WTC11 (cell line): ENCODE data around the gene ZNF579.

Experiments used
- CREM ChIP-seq: sonication (generic); formaldehyde crosslinking; IDR thresholded peaks from 2 replicates; pipeline ENCODE4 v1.8.1; 2022; ENCODE audit warnings: mild to moderate bottlenecking, missing genetic modification reagents, moderate library complexity
- MXD4 ChIP-seq: fragments of 250-450 bp; sonication (Bioruptor Pico); IDR thresholded peaks from 2 replicates; pipeline ENCODE4 v1.8.0; 2021; ENCODE audit warnings: mild to moderate bottlenecking, moderate library complexity, borderline replicate concordance
- TF ChIP-seq, protein P1 (sequence below): fragments of 200-600 bp; IDR thresholded peaks from 2 replicates; pipeline ENCODE4 v1.8.0; 2022; ENCODE audit warnings: antibody characterized with exemption
- TF ChIP-seq, protein P2 (sequence below): sonication (generic); formaldehyde crosslinking; IDR thresholded peaks from 2 replicates; pipeline ENCODE4 v1.8.0; 2022; ENCODE audit warnings: mild to moderate bottlenecking, missing genetic modification reagents

DNA sequence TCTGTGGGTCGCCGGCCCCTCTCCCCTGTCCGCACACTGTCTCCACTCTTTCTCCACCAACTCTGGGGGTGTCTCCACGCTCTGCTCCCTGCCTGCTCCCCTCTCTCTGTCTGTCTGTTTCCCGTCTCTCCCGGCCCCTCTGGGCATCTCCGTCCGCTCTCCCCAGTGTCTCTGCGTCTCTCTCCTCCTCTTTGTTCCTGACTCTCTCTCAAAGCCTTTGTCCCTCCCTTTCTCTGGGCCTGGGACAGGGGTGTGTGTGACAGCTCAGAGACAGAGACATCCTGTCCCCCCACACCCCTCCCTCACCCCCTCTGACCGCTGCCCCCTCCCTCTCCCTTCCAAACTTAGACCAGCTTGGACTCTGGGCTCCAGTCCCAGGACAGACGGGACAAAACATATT, 34.6 kb downstream of the ZNF579 start:
- TF ChIP-seq CREM (CRISPR knock-in tag) (no peak), MXD4 (CRISPR knock-in tag) (no peak)
- TF ChIP-seq, protein P1, sequence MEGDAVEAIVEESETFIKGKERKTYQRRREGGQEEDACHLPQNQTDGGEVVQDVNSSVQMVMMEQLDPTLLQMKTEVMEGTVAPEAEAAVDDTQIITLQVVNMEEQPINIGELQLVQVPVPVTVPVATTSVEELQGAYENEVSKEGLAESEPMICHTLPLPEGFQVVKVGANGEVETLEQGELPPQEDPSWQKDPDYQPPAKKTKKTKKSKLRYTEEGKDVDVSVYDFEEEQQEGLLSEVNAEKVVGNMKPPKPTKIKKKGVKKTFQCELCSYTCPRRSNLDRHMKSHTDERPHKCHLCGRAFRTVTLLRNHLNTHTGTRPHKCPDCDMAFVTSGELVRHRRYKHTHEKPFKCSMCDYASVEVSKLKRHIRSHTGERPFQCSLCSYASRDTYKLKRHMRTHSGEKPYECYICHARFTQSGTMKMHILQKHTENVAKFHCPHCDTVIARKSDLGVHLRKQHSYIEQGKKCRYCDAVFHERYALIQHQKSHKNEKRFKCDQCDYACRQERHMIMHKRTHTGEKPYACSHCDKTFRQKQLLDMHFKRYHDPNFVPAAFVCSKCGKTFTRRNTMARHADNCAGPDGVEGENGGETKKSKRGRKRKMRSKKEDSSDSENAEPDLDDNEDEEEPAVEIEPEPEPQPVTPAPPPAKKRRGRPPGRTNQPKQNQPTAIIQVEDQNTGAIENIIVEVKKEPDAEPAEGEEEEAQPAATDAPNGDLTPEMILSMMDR = no peak
- TF ChIP-seq, protein P2, sequence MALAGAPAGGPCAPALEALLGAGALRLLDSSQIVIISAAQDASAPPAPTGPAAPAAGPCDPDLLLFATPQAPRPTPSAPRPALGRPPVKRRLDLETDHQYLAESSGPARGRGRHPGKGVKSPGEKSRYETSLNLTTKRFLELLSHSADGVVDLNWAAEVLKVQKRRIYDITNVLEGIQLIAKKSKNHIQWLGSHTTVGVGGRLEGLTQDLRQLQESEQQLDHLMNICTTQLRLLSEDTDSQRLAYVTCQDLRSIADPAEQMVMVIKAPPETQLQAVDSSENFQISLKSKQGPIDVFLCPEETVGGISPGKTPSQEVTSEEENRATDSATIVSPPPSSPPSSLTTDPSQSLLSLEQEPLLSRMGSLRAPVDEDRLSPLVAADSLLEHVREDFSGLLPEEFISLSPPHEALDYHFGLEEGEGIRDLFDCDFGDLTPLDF (CRISPR knock-in tag) = no peak
